Measurements from ENCODE around the gene C8A. TPM values are rescaled to one million over a fixed set of nuclear protein-coding genes. Genes with fewer than 3 reads are reported as not detected.

Gene C8A
- total RNA-seq, 1 experiment from 2014 or later = not detected

DNA sequence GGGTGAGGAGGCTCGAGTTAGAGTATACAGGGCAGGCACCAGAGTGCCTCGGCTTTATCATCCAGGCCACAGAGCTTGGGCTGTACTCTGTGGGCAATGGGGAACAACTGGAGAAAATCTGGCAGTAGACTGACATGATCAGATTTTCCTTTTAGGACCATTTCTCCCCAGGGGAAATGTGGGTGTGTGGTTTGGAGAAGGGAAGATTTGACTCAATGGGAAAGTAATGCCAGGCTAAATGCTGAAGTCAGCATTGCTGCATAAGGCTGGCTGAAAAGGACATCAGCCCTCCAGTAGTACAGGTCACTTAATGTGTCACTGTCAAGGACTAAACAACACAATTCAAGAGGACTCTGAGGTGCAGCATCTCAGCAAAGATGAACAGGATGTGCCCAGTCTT, 40.4 kb upstream of the C8A start:
- no TSS peak for BruUV-seq (replicated peaks)
- H3K36me3 Mint-ChIP-seq (ENCODE audit: insufficient read depth, unreplicated experiment) = no peaks in the 10 kb centered on the region
- H3K27me3 Mint-ChIP-seq (ENCODE audit: unreplicated experiment) = peaks cover 30% of the 10 kb centered on the region
- TF ChIP-seq, protein P1, sequence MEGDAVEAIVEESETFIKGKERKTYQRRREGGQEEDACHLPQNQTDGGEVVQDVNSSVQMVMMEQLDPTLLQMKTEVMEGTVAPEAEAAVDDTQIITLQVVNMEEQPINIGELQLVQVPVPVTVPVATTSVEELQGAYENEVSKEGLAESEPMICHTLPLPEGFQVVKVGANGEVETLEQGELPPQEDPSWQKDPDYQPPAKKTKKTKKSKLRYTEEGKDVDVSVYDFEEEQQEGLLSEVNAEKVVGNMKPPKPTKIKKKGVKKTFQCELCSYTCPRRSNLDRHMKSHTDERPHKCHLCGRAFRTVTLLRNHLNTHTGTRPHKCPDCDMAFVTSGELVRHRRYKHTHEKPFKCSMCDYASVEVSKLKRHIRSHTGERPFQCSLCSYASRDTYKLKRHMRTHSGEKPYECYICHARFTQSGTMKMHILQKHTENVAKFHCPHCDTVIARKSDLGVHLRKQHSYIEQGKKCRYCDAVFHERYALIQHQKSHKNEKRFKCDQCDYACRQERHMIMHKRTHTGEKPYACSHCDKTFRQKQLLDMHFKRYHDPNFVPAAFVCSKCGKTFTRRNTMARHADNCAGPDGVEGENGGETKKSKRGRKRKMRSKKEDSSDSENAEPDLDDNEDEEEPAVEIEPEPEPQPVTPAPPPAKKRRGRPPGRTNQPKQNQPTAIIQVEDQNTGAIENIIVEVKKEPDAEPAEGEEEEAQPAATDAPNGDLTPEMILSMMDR (IDR thresholded peaks at IDR 0.05; ENCODE audit: unreplicated experiment) = no peak
- no peak overlapping the region for H3K4me3 Mint-ChIP-seq (ENCODE audit: low read depth, unreplicated experiment)
- no peak overlapping the region for H3K27ac Mint-ChIP-seq (ENCODE audit: unreplicated experiment)
- CTCF ChIA-PET = no interaction called here
- peaks cover 4% of the 10 kb centered on the region for H3K9me3 Mint-ChIP-seq (ENCODE audit: low read depth, unreplicated experiment)
- intact Hi-C loops (cut with micrococcal nuclease; ENCODE audit: unreplicated experiment) = no loop called here
- no peak for DNase-seq
- no peaks in the 10 kb centered on the region for H3K4me1 Mint-ChIP-seq (ENCODE audit: low read depth, unreplicated experiment)

DNA sequence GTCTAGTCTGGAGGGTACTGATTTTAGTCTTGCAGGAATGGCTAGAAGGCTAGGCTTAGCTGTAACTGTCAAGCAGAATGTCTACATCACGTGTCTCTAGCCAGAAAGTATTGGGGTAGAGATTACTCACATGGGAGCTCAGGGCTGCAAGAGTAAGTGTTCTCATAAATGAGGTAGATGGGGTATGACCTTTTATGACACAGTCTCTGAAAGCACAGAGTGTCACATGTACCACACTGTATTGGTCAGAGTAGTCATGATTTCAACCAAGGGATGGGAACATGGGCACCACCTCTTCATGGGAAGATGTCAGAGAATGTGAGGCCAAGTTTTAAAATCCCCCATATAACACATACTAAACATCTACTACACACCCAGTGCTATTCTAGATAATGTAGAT, 38.3 kb upstream of the C8A start:
- intact Hi-C loops (cut with micrococcal nuclease; ENCODE audit: unreplicated experiment) = no loop called here
- TF ChIP-seq, protein P1 (IDR thresholded peaks at IDR 0.05; ENCODE audit: unreplicated experiment) = no peak
- Mint-ChIP-seq H3K4me1 (ENCODE audit: low read depth, unreplicated experiment) (no peaks in the 10 kb centered on the region), H3K27ac (ENCODE audit: unreplicated experiment) (no peak overlapping the region), H3K27me3 (ENCODE audit: unreplicated experiment) (peaks cover 17% of the 10 kb centered on the region), H3K9me3 (ENCODE audit: low read depth, unreplicated experiment) (peaks cover 4% of the 10 kb centered on the region), H3K4me3 (ENCODE audit: low read depth, unreplicated experiment) (no peak overlapping the region), H3K36me3 (ENCODE audit: insufficient read depth, unreplicated experiment) (no peaks in the 10 kb centered on the region)
- CTCF ChIA-PET = no interaction called here
- DNase-seq = no peak
- no TSS peak for BruUV-seq (replicated peaks)

DNA sequence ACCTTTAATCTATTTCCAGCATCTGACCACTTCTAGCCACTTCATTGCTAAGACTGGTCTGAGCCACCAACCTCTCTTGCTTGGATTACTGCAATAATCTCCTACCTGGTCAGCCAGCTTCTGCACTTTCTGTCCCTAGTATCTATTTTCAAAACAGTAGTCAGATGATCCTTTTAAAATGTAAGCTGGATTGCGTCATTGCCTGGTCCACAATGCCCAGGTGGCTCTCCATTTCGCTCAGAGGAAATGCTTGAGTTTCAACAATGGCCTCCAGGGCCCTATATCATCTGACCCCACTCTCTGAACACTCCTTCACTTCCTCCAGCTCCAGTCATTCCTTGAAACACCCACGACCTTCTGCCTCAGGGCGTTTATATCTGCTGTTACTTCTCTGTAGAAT, 37.7 kb upstream of the C8A start:
- BruUV-seq (replicated peaks) = no TSS peak
- Mint-ChIP-seq H3K36me3 (ENCODE audit: insufficient read depth, unreplicated experiment) (no peaks in the 10 kb centered on the region), H3K4me1 (ENCODE audit: low read depth, unreplicated experiment) (no peaks in the 10 kb centered on the region), H3K4me3 (ENCODE audit: low read depth, unreplicated experiment) (no peak overlapping the region), H3K9me3 (ENCODE audit: low read depth, unreplicated experiment) (peaks cover 4% of the 10 kb centered on the region), H3K27ac (ENCODE audit: unreplicated experiment) (no peak overlapping the region), H3K27me3 (ENCODE audit: unreplicated experiment) (peaks cover 17% of the 10 kb centered on the region)
- intact Hi-C loops (cut with micrococcal nuclease; ENCODE audit: unreplicated experiment) = no loop called here
- TF ChIP-seq, protein P1 (IDR thresholded peaks at IDR 0.05; ENCODE audit: unreplicated experiment) = no peak
- DNase-seq = no peak
- CTCF ChIA-PET = no interaction called here

DNA sequence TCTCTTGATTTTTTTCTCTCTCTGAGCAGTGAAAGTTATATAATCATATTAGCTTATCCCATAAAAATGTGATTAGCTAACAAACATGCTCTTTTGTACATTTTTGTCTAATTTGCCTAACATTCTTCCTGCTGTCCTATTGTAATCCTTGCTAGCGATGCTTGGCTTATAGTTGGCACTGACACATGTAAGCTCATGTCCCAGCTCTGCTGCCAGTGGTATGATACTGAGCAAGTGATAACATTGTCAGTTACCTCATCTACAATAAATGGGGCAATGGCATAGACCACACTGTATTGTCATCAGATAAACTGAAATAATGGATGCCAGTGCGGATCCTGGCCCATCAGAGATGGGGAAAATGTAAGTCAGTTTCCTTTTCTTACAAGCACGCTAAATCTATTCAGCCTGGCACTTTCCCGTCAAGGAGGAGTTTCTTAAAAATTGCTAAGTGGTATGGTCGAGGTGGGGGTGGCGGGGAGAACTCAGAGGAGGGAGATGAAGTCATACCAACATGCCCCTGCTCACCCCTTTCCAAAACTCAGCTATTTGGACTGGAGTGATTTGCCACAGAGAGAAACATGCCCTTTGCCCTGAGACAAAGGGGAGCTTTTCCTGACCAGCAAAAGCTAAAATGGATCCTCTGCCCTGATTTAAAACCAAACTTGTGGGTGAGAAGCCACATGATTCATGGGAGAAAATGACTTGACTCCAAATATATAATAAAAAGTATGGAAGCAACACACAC, 36.7 kb upstream of the C8A start:
- H3K4me1 Mint-ChIP-seq (ENCODE audit: low read depth, unreplicated experiment) = no peaks in the 10 kb centered on the region
- TF ChIP-seq, protein P1 (IDR thresholded peaks at IDR 0.05; ENCODE audit: unreplicated experiment) = no peak
- peaks cover 4% of the 10 kb centered on the region for H3K9me3 Mint-ChIP-seq (ENCODE audit: low read depth, unreplicated experiment)
- no peak for DNase-seq
- H3K27me3 Mint-ChIP-seq (ENCODE audit: unreplicated experiment) = peaks cover 22% of the 10 kb centered on the region
- H3K27ac Mint-ChIP-seq (ENCODE audit: unreplicated experiment) = no peak overlapping the region
- no peak overlapping the region for H3K4me3 Mint-ChIP-seq (ENCODE audit: low read depth, unreplicated experiment)
- intact Hi-C loops (cut with micrococcal nuclease; ENCODE audit: unreplicated experiment) = no loop called here
- no peaks in the 10 kb centered on the region for H3K36me3 Mint-ChIP-seq (ENCODE audit: insufficient read depth, unreplicated experiment)
- CTCF ChIA-PET = no interaction called here
- BruUV-seq (replicated peaks) = no TSS peak
